Renal cortex interstitium (tissue), 15 donors: Measurements from ENCODE around the gene CTXN3. TPM values are rescaled to one million over a fixed set of nuclear protein-coding genes. Genes with fewer than 3 reads are reported as not detected.

Experiments
- DNase-seq, 11 donors: peaks; one replicate each; pipeline ENCODE4 v3.0.0-alpha.2; 2013; ENCODE audit warnings: low read depth in 9 of 11, low spot score in 4 of 11; ENCODE audit errors: extremely low read depth in 1 of 11
- long read RNA-seq, 16 experiments: transcript quantifications; one replicate each; lab custom pipeline, GENCODE V29; 2026
- polyA plus RNA-seq, 3 donors: library from polyadenylated mRNA; unstranded; fragments of 120-200 nt; gene quantifications; one replicate each; pipeline ENCODE4 v1.2.1, GENCODE V29; 2013; ENCODE audit not compliant: insufficient read length in 3 of 3

CTXN3 gene
- polyA plus RNA-seq = under 1 TPM in 1 of 3 donors, not detected in 2; 0.09 TPM
- long read RNA-seq, donor 1, partial matches to known transcripts = 0 of 1 reads
- long read RNA-seq, donor 1, other reads (novel, unspliced or antisense) = 0 of 1 reads
- long read RNA-seq, donor 2 = 0 reads
- long read RNA-seq, donor 3 = 0 reads
- long read RNA-seq, donor 4 = 0 reads
- long read RNA-seq, donor 5 = 0 reads
- long read RNA-seq, donor 6 = 0 reads
- long read RNA-seq, donor 7 = 0 reads
- long read RNA-seq, donor 8 = 0 reads
- long read RNA-seq, donor 9 = 0 reads
- long read RNA-seq, donor 10 = 0 reads
- long read RNA-seq, donor 11 = 0 reads
- long read RNA-seq, donor 12 = 0 reads
- long read RNA-seq, donor 13 = 0 reads
- long read RNA-seq, donor 14 = 0 reads
- long read RNA-seq, donor 15 = 0 reads
- long read RNA-seq, donor 16 = 0 reads

- no peak for DNase-seq
Measured at GRCh38 chr5:127649018-127649439, at the start of gene CTXN3. CTXN3 (plus strand) TSS chr5:127649082; CDS start chr5:127657522, 8,440 bp downstream.

GRCh38 chr5:127599320-127599719 lies 49.6 kb upstream of the CTXN3 start:
- no peak for DNase-seq

- DNase-seq = peak in 2 of 11 donors; percentile 17 to 29
Measured at GRCh38 chr5:127599847-127600246, 49.0 kb upstream of the CTXN3 start.

GRCh38 chr5:127601111-127601510 lies 47.8 kb upstream of the CTXN3 start:
- peak in 1 of 11 donors; percentile 43 for DNase-seq

GRCh38 chr5:127601601-127602000 lies 47.3 kb upstream of the CTXN3 start:
- no peak for DNase-seq

GRCh38 chr5:127602481-127602880 lies 46.4 kb upstream of the CTXN3 start:
- DNase-seq = no peak

GRCh38 chr5:127602896-127603844 lies 45.7 kb upstream of the CTXN3 start:
- DNase-seq = no peak

GRCh38 chr5:127608077-127608660 lies 40.7 kb upstream of the CTXN3 start:
- DNase-seq = no peak

GRCh38 chr5:127609011-127609410 lies 39.9 kb upstream of the CTXN3 start:
- no peak for DNase-seq

- DNase-seq = no peak
Measured at GRCh38 chr5:127609957-127610356, 38.9 kb upstream of the CTXN3 start.

- no peak for DNase-seq
Measured at GRCh38 chr5:127612441-127613141, 36.3 kb upstream of the CTXN3 start.

GRCh38 chr5:127615916-127616315 lies 33.0 kb upstream of the CTXN3 start:
- no peak for DNase-seq

- DNase-seq = no peak
Measured at GRCh38 chr5:127619908-127620479, 28.9 kb upstream of the CTXN3 start.

- no peak for DNase-seq
Measured at GRCh38 chr5:127621601-127622325, 27.1 kb upstream of the CTXN3 start.

- no peak for DNase-seq
Measured at GRCh38 chr5:127634007-127634406, 14.9 kb upstream of the CTXN3 start.

GRCh38 chr5:127639828-127640227 lies 9.1 kb upstream of the CTXN3 start:
- DNase-seq = no peak

GRCh38 chr5:127642949-127643348 lies 5.9 kb upstream of the CTXN3 start:
- DNase-seq = no peak

GRCh38 chr5:127643607-127644006 lies 5.3 kb upstream of the CTXN3 start:
- DNase-seq = no peak
